Heart left ventricle (tissue), 13 donors: ENCODE data around the gene SNX5.

ENCODE experiments used
- POLR2A ChIP-seq, 2 donors: fragments of 450-650 bp; IDR thresholded peaks; one replicate each; pipeline ENCODE4 v1.6.1; 2017; ENCODE audit warnings: antibody characterized with exemption in 2 of 2, mild to moderate bottlenecking in 2 of 2, moderate library complexity in 2 of 2
- TF ChIP-seq, protein P1 (sequence below), 12 donors: fragments of 200-600 bp; sonication (generic) in 4 of 12; IDR thresholded peaks; one replicate each; pipeline versions ENCODE4 v1.5.0 to v1.8.0; 2018 to 2022; ENCODE audit warnings: antibody characterized with exemption in 12 of 12, mild to moderate bottlenecking in 5 of 12
- donor health status: ischemic (EF 13 %, LVEDD 7.1; RV severe dilation, severe dysfunction).
- donor health status: DM: no; HTN: yes; CAD: no.
- donor health status: DM: no; HTN: no; CAD: no.
- donor health status: ischemic (EF 25% LVEDD 6.9; RV normal size, moderate dysfunction).
- donor health status: ischemic (EF 25% LVEDD 5.7; RV mildly dilated, moderate dysfunction).
- donor health status: ischemic (EF 35%, LVEDD 5.7; RV mildly dilated, moderate dysfunction).
- donor health status: nonischemic (EF 11% LVEDD 7.7; RV severe dilation, severe dysfunction).
- donor health status: DM: yes; HTN: yes; CAD: no.
- donor health status: PGD.
- donor health status: ischemic (EF 29% LVEDD 5.4; RV normal size, mild dysfunction).
- donor health status: nonischemic (EF 23%, LVEDD 6.1; RV moderate dilation, normal function).

DNA sequence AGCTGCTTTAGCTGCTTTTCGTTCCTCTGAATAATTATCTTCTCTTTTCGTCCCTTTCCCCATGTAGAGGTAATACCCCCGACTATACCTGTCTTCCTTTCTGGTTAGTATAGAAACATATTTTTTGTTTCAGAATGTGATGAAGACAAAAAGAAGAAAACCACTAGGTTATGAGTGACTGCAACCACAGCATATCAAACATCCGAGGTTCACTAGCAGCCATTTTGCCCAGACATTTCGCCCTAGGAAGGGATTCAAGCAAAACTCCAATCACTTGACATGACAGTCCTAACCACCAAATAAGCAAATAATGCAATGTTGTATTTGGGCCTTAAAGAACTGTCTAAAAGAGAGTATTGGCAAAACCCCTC is 9.4 kb downstream of the SNX5 start:
- TF ChIP-seq POLR2A (IDR thresholded peaks at IDR 0.05): no peak
- TF ChIP-seq, protein P1, sequence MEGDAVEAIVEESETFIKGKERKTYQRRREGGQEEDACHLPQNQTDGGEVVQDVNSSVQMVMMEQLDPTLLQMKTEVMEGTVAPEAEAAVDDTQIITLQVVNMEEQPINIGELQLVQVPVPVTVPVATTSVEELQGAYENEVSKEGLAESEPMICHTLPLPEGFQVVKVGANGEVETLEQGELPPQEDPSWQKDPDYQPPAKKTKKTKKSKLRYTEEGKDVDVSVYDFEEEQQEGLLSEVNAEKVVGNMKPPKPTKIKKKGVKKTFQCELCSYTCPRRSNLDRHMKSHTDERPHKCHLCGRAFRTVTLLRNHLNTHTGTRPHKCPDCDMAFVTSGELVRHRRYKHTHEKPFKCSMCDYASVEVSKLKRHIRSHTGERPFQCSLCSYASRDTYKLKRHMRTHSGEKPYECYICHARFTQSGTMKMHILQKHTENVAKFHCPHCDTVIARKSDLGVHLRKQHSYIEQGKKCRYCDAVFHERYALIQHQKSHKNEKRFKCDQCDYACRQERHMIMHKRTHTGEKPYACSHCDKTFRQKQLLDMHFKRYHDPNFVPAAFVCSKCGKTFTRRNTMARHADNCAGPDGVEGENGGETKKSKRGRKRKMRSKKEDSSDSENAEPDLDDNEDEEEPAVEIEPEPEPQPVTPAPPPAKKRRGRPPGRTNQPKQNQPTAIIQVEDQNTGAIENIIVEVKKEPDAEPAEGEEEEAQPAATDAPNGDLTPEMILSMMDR (IDR thresholded peaks at IDR 0.05): no peak
